Ovary (tissue), 9 donors: ENCODE data around the gene PDZRN3. TPM values are rescaled to one million over a fixed set of nuclear protein-coding genes. Genes with fewer than 3 reads are reported as not detected.

Experiments
- DNase-seq, 5 donors: peaks; one replicate each; pipeline ENCODE4 v3.0.0-alpha.2; 2019 to 2020
- H3K27ac ChIP-seq, 2 donors: fragments of 200-600 bp; one replicate each; pipeline versions ENCODE4 v1.5.1 to v1.8.0; 2019 to 2022
- H3K27me3 ChIP-seq: fragments of 200-600 bp; one replicate; pipeline ENCODE4 v1.8.0; 2022
- H3K36me3 ChIP-seq: fragments of 200-600 bp; sonication (generic); one replicate; pipeline ENCODE4 v1.5.1; 2019
- H3K4me1 ChIP-seq: one replicate; pipeline ENCODE4 v1.8.1; 2013; ENCODE audit warnings: mild to moderate bottlenecking, moderate library complexity; ENCODE audit not compliant: insufficient read depth
- H3K4me3 ChIP-seq: fragments of 200-600 bp; sonication (generic); one replicate; pipeline ENCODE4 v1.5.1; 2017
- H3K9me3 ChIP-seq, 2 donors: fragments of 200-600 bp in 1 of 2; sonication (generic) in 1 of 2; one replicate each; pipeline versions ENCODE4 v1.5.1 to v1.8.1; 2013 to 2019; ENCODE audit warnings: mild to moderate bottlenecking in 1 of 2, moderate library complexity in 1 of 2
- EP300 ChIP-seq: sonication (generic); formaldehyde crosslinking; IDR thresholded peaks from one replicate; pipeline ENCODE4 v1.6.1; 2017; ENCODE audit warnings: antibody characterized with exemption
- POLR2A ChIP-seq: fragments of 450-650 bp; IDR thresholded peaks from one replicate; pipeline ENCODE4 v1.6.1; 2017; ENCODE audit warnings: antibody characterized with exemption, mild to moderate bottlenecking, moderate library complexity
- WGBS, 3 donors: extraction: QIAGEN DNeasy Blood & Tissue Kit in 1 of 3; methylation state at CpG; one replicate each; pipeline versions ENCODE4 v1.1.5 to v1.1.7; 2013 to 2017; 5-methylcytosine and 5-hydroxymethylcytosine counted together
- intact Hi-C, 4 donors: fragments of 100-400 bp; cut with DNase I; formaldehyde crosslinking; loops; one replicate each; pipeline versions ENCODE4 v1.11.0 to v1.15.1; 2022 to 2023
- polyA plus RNA-seq, 2 donors: library from polyadenylated mRNA; stranded (reverse); fragments of 200-250 nt in 1 of 2; fragments of 350-450 nt in 1 of 2; fragmentation: Illumina TruSeq in 1 of 2; extraction: RNeasy Lipid Tissue Mini Kit (QIAGEN cat#74804) in 1 of 2; gene quantifications; one replicate each; pipeline ENCODE4 v1.2.3, GENCODE V29; 2013 to 2014
- total RNA-seq, 7 donors: library from RNA; depleted of rRNA in 2 of 7; stranded (reverse); fragments of >200 nt in 2 of 7; fragmentation: NEBNext Ultra II Directional in 3 of 7; extraction: Animal tissue kit (Norgen Biotek cat#: 25700) in 3 of 7; gene quantifications; one replicate each; pipeline versions ENCODE4 v1.1.0 to v1.2.4, GENCODE V29; 2016 to 2023
- TF ChIP-seq, protein P1 (sequence below), 3 donors: fragments of 450-650 bp in 2 of 3; fragments of 200-600 bp in 1 of 3; IDR thresholded peaks; one replicate each; pipeline versions ENCODE4 v1.5.1 to v1.8.0; 2016 to 2022; ENCODE audit warnings: antibody characterized with exemption in 3 of 3, mild to moderate bottlenecking in 1 of 3
- donor health status: DM: no; HTN: no; CAD: no; lungs with moderate emphysema.
- donor health status: DM: no; HTN: no; CAD: no.
- donor health status: Bipolar disorder and iron deficiency.
- donor health status: DM: yes; HTN: yes; CAD: no.
- donor health status: DM: no; HTN: no; CAD: no.
- donor health status: DM: yes; HTN: yes; CAD: no.

PDZRN3 gene
- total and polyA plus RNA-seq, 9 donors, result 68.1 to 161 (median 102) TPM

DNA sequence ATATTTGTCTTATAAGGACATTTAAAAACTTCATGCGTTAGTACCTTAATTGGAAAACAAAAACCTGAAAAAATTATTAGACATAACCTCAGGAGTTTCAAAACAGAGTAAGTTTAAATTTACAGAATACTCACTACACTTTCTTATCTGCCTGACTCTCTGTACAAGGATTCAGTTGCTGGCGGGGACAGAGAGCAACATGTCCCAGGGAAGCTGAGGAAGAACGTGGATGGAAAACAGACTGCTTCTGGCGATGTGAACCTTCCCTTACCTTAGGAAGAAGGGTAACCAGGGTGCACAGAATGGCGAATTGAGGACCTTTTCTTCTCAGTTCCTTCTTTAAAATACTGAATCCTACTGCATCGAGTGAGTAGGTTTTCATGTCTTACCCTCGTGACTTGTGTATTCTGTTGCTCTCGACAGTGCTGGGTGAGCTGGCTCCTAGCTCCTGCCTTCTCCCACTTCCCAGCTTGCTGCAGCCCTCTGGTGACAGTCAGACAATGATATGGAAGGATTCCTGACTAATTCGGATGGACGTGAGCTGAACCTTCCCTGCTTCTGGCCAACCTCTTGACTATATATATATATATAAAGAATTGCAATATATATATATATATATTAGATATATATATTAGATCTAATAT lies 178.2 kb downstream of the PDZRN3 start:
- H3K4me1 ChIP-seq, result peaks cover 12% of the 10 kb centered on the region
- DNase-seq, result no peak
- no peak overlapping the region for H3K27ac ChIP-seq
- H3K27me3 ChIP-seq, result no peaks in the 10 kb centered on the region
- H3K4me3 ChIP-seq, result no peak overlapping the region
- TF ChIP-seq, protein P1, sequence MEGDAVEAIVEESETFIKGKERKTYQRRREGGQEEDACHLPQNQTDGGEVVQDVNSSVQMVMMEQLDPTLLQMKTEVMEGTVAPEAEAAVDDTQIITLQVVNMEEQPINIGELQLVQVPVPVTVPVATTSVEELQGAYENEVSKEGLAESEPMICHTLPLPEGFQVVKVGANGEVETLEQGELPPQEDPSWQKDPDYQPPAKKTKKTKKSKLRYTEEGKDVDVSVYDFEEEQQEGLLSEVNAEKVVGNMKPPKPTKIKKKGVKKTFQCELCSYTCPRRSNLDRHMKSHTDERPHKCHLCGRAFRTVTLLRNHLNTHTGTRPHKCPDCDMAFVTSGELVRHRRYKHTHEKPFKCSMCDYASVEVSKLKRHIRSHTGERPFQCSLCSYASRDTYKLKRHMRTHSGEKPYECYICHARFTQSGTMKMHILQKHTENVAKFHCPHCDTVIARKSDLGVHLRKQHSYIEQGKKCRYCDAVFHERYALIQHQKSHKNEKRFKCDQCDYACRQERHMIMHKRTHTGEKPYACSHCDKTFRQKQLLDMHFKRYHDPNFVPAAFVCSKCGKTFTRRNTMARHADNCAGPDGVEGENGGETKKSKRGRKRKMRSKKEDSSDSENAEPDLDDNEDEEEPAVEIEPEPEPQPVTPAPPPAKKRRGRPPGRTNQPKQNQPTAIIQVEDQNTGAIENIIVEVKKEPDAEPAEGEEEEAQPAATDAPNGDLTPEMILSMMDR (IDR thresholded peaks at IDR 0.05), result no peak
- TF ChIP-seq POLR2A (no peak), EP300 (no peak)
- no peaks in the 10 kb centered on the region for H3K36me3 ChIP-seq
- H3K9me3 ChIP-seq, result no peaks in the 10 kb centered on the region
- intact Hi-C loops, result no loop called here
- WGBS, 3 donors, result 52 to 69% (median 56%) methylated on average over 10 of the region's 10 CpGs

DNA sequence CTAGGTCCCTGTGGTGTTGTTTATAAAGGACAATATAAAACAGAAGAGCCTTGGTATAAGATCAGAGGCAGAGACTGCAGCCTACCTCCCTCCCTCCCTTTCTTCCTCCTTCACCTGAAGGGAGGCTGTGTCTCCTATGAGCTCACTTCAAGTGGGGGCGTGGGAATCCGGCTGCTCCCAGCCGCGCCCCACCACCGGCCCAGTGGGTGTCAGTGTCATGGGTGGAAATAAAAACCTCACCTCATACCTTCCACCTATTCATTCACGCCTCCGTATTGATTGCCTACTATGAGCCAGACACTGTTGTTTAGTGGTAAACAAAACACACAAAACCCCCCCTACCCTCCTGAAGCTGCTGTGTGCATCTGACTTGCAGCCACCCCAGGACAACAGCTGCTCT lies 181.9 kb downstream of the PDZRN3 start:
- peaks cover 19% of the 10 kb centered on the region for H3K4me1 ChIP-seq
- H3K27ac ChIP-seq, result no peak overlapping the region
- TF ChIP-seq POLR2A (no peak), EP300 (no peak)
- TF ChIP-seq, protein P1 (IDR thresholded peaks at IDR 0.05), result no peak
- no peaks in the 10 kb centered on the region for H3K27me3 ChIP-seq
- intact Hi-C loops, result no loop called here
- 92 to 98% (median 95%) methylated on average over 7 of the region's 7 CpGs for WGBS, 3 donors
- no peaks in the 10 kb centered on the region for H3K9me3 ChIP-seq
- no peak overlapping the region for H3K4me3 ChIP-seq
- DNase-seq, result no peak
- no peaks in the 10 kb centered on the region for H3K36me3 ChIP-seq

DNA sequence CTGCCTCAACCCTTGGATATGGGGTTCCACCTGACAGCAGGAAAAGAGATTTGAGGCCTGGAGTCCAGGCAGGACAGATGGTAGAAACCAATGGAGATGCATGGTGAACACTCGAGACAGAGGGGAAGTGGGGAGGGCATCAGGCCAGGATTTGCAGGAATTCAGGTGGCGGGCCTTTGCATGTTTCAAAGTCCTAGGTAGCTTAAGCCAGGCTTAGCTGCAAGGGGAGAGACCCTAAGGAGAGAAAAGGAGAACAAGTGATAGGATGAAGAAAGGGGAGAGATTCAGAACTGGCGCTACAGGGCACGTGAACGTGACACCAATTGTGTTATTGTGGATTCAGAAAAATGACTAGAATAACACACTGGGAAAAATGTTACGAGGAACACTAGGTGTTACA lies 182.6 kb downstream of the PDZRN3 start:
- TF ChIP-seq POLR2A (no peak), EP300 (no peak)
- TF ChIP-seq, protein P1 (IDR thresholded peaks at IDR 0.05), result no peak
- Histone ChIP-seq H3K9me3 (no peaks in the 10 kb centered on the region), H3K4me1 (peaks cover 13% of the 10 kb centered on the region), H3K27me3 (no peaks in the 10 kb centered on the region), H3K27ac (no peak overlapping the region), H3K36me3 (no peaks in the 10 kb centered on the region), H3K4me3 (no peak overlapping the region)
- DNase-seq, result no peak
- intact Hi-C loops, result no loop called here
- 93 to 95% (median 94%) methylated on average over 6 of the region's 6 CpGs for whole genome bisulfite sequencing, 3 donors

DNA sequence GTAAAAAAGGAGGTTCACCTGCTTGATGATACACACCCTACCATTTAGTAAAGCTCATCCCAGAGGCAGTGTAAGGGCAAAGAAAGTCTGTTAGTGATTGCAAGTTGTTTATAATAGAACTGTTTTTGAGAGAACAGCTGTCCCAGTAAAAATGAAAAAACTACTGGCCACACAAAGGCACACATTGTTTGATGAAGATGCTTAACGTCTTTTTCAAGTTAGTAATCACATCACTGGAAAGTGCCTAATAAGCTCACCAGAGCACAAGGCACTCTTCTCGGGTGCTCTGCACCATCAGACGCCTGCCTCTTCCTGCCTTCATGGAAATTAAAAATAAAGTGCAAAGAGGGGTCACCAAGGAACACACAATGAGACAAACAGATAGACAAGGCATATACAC lies 186.9 kb downstream of the PDZRN3 start:
- intact Hi-C loops, result loop anchor here in 2 of 4 donors (10.0 kb wide), 1 partner anchor 333 kb away; no protein-coding TSS in a partner anchor
- Histone ChIP-seq H3K4me1 (peaks cover 17% of the 10 kb centered on the region), H3K9me3 (no peaks in the 10 kb centered on the region), H3K27ac (no peak overlapping the region), H3K27me3 (no peaks in the 10 kb centered on the region), H3K36me3 (no peaks in the 10 kb centered on the region), H3K4me3 (no peak overlapping the region)
- DNase-seq, result no peak
- WGBS, 3 donors, result 29 to 53% (median 53%) methylated on average over 3 of the region's 3 CpGs
- TF ChIP-seq EP300, result no peak
- TF ChIP-seq, protein P1 (IDR thresholded peaks at IDR 0.05), result no peak
- TF ChIP-seq POLR2A, result no peak
